GM19351 (cell line): ENCODE data around the gene FZD7.
A peak's percentile ranks its signal among the peaks of the same experiment; 100 is the strongest.

ENCODE experiments used
- ATAC-seq: cut with Tn5 transposase; IDR thresholded peaks from one replicate; pipeline ENCODE4 v1.9.1; 2021; ENCODE audit warnings: mild to moderate bottlenecking, moderate library complexity; ENCODE audit not compliant: unreplicated experiment

Gene FZD7

GRCh38 chr2:202009581-202009980 lies 24.1 kb upstream of the FZD7 start:
- ATAC-seq: no peak

DNA sequence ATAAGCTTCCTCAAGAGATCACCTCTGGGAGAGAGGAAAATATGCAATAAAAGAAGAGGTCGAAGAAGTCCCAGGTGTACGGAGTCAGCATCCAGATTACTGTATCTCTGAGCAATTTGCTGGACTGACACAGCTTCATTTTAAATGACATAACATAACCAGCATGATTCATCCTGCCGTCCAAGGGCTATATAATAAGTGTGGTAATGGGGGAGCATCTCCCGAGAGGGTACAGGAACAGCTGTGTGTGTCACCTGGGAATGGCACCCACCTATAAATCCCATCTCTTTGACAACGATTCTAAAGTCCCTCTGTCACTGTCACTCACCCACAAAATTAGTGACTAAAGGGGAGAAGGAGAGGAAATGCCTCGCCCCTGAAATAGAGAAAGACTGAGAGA lies 19.3 kb upstream of the FZD7 start:
- ATAC-seq: no peak

DNA sequence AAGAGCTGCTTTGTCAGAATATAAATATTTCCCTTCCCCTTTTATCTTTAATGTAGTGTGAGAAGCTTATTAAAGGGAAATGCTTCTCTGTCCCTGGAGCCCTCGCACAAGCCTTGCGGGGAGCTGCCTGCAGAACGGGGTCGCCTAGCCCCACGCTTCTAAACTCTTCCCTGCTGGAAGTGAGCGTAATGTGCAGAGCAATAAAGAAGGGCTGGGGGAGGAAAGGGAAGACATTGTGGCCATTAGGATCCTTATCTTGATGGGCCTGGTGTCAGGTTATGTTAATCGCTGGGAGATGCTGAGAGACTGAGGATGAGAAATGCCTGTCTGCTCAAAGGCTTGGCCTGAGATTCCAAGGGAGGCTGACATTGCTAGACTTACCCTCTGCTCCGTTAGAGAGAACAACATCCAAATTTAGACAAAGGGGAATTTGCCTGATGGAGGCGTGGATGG lies 18.9 kb upstream of the FZD7 start:
- ATAC-seq: no peak

DNA sequence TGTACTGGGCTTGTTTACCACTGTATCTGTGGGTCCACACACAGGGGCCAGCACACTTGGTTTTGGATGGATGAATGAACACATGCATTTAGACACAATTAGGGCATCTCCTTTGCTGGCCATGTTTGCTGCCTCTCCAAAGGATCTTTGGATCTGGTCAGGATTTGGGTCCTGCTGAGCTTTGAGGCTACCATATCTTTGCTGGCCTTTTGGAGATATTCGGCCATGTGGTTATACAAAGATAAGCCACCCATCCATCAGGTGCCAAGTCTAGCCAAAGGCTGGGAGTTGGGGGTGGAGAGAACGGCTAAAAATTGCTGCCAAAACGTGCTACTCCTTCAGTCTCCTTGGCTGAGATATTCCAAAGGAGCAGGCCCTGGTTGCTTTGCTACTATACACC lies 18.2 kb upstream of the FZD7 start:
- ATAC-seq: no peak

DNA sequence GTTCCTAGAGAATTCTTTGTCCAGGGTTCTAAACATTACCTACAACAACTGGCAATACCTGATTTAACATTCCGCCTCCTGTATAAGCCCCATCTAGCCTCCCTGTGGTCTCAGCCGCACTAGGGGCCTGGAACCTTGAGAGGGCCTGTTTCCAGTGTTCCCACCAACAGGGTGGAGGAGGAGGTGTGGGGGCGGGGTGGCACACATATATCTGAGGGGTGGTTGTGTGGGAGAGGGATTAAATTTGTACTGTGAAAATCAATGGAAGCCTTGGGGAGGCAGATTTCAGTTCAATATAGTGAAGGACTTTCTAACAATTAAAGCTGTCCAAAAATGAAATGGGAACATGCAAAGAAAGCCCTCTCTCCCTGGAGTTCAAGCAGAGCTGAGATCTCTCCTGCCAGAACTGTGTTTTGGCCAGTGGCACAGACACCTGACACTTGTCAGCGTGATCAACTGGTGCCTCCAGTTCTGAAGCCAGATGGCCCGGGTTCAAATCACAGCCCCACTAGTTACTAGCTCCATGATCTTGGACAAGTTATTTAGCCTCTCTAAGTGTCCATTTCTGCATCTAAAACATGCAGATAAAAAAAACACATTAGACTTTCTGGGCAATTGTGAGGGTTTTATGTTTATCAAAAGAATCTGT lies 17.0 kb upstream of the FZD7 start:
- ATAC-seq: no peak

GRCh38 chr2:202017940-202018339 lies 15.7 kb upstream of the FZD7 start:
- no peak for ATAC-seq

DNA sequence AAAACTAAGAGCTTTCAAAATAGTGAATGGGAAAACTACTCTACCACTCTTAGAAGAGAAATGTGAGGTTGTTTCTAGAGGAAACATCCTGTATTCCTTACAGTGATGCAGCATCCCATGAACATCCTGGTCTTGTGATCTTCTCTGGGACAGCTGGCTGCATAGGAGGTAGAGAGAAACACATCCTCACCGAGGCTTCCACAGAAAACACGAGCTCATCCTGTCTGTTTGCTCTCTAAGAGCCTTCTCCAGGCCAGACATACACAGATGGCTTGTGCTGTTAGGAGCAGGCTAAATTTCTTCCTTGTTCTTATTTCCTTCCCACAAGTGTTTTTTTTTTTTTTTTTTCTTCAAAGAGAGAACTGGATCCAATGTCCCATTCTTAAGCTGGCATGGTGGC lies 14.7 kb upstream of the FZD7 start:
- no peak for ATAC-seq

DNA sequence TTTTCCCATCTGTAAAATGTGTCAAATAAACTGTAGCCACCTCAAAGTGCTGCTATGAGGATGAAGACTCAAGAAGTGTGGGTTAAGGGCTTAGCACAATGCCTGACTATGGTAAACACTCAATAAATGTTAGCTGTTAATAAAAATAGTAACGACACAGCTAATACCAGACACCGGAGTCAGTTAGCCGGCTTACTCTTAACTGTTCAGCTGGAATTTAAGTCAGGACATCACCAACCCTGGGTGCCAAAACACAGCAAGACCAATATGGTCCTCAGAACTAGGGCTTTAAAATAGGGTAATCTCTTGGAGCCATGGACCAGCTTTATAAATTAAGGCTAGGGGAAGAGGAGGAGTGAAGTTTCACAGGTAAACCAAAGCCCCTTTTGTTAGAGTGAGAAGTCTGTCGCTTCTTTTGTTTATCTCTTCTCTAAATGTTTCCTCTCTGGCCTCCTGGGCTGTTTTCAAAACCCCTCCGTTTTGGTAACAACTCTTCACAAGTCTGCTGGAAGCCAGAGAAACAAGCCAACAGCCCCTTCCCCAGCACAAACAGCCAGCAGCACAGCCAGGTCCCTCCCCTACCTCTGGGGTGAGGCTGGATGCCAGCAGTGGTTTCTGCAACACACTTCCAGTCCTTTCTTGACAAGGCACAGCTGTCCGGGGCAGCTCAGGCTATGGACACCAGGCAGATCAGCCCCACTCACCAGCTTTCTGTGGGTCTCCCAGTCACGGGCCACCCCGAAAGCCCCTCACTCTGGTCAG lies 13.8 kb upstream of the FZD7 start:
- no peak for ATAC-seq

DNA sequence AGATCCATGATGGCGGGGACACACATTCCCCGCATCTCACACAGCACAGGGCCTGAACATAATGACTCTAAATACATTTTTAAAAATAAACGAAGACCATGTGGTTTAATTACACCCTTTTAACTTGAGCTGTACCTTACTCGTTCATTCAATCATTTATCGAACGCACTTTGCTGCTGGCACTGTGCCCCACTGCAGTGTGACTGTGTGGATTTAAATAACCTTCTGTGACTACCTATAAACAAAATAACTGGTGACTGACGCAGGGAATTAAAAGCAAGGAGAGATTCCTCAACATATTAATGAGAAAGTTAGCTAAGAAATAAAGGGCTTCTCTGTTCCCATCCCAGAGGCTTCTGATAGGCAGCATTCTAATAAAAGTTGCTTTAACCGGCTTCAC lies 10.9 kb upstream of the FZD7 start:
- ATAC-seq: no peak

DNA sequence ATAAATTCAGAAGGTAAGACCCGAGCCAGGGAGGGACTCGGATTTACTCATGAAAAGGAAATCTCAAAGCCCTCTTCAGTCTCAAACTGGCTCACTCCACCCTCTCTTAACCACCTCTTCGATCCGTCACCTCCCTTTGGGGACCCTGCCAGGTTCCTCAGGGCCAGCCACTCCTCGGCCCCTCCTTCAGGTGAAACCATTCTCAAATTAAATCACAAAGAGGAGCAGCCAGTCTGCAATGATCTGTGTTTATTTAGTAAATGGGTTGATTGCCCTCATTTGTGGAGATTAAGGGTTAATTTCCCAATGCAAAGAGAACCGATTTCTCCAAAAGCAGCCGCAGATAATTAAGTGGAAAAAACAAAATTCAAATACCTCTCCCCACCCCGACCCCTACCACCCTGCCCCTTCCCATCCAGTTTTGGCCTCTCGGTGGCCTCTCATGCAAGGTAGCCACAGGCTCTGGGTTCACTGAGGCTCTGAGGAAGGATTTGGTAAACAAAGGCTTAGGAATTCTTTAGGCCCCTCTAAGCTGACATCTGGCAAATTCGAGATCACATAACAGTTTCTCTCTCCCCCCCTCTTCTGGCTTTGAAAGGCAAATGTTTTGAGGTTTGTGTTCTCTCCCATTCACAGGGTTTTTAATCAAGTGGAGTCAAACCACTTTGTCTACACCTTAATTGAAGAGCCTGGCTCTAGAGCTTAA lies 10.3 kb upstream of the FZD7 start:
- ATAC-seq: no peak

DNA sequence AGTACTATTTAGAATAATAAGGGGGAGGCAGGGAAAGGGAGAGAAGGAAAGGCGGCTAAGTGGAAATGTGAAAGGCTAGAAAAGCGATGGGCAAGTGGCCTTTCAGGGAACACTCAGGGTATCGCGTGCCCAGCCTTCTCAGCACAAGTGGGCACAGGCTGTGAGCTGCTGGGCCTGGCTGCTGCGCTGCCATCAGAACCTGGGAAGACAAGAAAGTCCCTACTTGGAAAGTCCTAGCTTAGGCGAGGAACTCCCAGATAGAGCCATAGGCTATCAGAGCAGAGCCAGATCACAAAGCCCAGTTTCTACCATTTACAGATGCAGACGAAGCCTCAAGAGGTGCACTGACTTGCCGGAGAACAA lies 9.8 kb upstream of the FZD7 start:
- ATAC-seq: no peak

- ATAC-seq: no peak
Measured at GRCh38 chr2:202024871-202025270, 8.8 kb upstream of the FZD7 start.

- ATAC-seq: no peak
Measured at GRCh38 chr2:202025816-202026215, 7.8 kb upstream of the FZD7 start.

DNA sequence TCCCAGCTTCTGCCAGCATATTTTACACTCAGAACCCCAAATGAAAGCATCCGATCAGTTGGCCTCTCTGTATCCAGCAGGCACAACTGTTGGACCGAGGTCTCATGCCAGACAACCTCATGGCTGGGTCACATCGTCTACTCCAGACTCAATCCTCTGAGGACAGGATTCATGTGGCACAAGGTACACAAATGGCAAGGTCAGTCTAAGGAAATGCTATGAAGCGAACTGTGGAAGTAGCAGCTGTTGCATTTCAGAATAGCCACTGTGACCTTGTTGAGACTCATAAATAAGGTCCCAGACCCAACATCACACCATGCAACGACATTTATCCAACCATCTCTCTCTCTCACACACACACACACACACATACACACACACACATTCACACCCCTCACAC lies 7.1 kb upstream of the FZD7 start:
- ATAC-seq: no peak

- no peak for ATAC-seq
Measured at GRCh38 chr2:202030691-202031090, 3.0 kb upstream of the FZD7 start.

DNA sequence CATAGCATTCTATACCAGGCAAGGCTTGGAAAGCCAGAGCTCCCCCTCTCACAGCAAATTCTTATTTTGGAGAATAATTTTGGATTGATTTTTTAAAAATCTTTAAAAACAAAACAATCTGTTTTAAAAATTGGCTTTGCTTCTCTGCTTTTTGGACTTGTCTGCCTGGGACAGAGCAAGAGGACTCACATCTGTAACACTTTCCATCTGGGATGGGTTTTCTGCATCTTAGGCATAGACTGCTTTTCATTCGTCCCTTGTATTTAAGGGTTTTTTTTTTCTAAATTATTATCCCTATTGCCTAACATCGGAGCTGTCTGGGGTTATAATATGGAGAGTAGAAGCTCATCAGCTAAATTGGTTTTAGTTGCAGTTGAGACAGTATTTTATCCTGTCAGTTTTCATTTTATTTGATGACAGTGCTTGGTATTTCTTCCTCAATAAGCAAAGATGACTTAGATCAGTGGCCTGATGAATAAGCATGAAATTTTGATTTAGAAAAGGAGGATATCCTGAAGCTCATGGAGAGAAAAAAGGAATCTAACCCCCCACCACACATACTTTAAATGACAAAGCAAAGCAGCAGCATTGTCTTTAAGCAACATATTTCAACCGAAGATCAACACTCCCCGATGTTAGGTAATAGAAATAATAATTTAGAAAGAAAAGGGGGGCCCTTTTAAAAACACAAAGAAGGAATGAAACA lies 2.3 kb upstream of the FZD7 start:
- no peak for ATAC-seq

DNA sequence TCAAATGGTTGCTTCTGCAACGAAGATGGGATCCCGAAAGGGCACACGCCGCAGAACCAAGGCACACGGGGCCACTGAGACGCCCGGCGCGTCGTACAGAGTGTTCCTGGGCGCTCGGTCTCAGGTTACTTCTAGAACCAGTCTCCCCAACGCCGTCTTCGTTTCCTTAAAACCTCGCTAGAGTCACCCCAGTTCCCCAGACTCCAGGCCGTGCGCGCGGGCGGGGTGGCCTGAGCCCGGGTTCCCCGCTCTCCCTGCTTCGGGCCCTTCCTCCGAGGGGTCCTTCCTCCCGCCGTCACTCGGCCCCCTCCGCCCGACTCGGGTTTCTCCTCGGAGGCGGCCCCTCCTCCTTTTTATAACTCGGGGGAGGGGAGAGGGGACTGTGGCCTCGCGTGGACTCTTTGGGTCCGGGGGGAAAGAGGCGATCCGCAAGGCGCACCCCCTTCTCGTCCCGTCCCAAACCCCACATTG lies 774 bp upstream of the FZD7 start:
- peak; percentile 13 for ATAC-seq

DNA sequence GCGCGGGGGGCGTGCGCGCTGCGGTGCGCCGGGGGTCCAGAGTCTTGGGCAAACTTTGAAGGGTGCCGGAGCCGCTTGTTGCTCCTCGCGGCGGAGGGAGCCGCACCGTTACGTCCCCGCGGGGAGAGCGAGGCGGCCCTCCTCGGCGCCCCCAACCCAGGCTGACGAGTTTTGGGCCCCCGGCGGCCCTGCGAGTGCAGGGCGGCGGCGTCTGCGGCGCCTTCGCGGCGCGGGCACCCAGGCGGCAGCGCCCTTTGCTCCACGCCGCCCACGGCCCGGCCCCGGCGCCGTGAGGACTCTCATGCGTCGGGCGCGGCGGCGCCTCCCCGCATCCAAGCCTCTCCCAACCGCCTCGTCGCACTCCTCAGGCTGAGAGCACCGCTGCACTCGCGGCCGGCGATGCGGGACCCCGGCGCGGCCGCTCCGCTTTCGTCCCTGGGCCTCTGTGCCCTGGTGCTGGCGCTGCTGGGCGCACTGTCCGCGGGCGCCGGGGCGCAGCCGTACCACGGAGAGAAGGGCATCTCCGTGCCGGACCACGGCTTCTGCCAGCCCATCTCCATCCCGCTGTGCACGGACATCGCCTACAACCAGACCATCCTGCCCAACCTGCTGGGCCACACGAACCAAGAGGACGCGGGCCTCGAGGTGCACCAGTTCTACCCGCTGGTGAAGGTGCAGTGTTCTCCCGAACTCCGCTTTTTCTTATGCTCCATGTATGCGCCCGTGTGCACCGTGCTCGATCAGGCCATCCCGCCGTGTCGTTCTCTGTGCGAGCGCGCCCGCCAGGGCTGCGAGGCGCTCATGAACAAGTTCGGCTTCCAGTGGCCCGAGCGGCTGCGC lies 814 bp downstream of the FZD7 start:
- peak; percentile 4 for ATAC-seq

GRCh38 chr2:202035089-202035940 lies 1.7 kb downstream of the FZD7 start:
- ATAC-seq: no peak
